Measurements from ENCODE around the gene ADPGK.

The ADPGK gene

GRCh38 chr15:72783640-72784455 lies at the start of gene ADPGK:
TSS of gene ADPGK (minus strand) at chr15:72783758. CDS start at chr15:72783691, 67 bp downstream.
- peak; percentile 94 for DNase-seq (ENCODE audit: low read depth)
- TF ChIP-seq CTCF (conservative IDR thresholded peaks at IDR 0.05; ENCODE audit: low read depth, low read length) = peak; percentile 57
- H3K4me3 ChIP-seq (ENCODE audit: low read depth, low read length) = peak within 1 kb of the TSS; percentile 94

- no peak for DNase-seq (ENCODE audit: low read depth)
- no peak for TF ChIP-seq CTCF (conservative IDR thresholded peaks at IDR 0.05; ENCODE audit: low read depth, low read length)
- H3K4me3 ChIP-seq (ENCODE audit: low read depth, low read length) = no peak overlapping the region
Measured at GRCh38 chr15:72827226-72827625, 43.7 kb upstream of the ADPGK start.

GRCh38 chr15:72826611-72827010 lies 43.1 kb upstream of the ADPGK start:
- H3K4me3 ChIP-seq (ENCODE audit: low read depth, low read length) = no peak overlapping the region
- DNase-seq (ENCODE audit: low read depth) = no peak
- no peak for TF ChIP-seq CTCF (conservative IDR thresholded peaks at IDR 0.05; ENCODE audit: low read depth, low read length)

DNA sequence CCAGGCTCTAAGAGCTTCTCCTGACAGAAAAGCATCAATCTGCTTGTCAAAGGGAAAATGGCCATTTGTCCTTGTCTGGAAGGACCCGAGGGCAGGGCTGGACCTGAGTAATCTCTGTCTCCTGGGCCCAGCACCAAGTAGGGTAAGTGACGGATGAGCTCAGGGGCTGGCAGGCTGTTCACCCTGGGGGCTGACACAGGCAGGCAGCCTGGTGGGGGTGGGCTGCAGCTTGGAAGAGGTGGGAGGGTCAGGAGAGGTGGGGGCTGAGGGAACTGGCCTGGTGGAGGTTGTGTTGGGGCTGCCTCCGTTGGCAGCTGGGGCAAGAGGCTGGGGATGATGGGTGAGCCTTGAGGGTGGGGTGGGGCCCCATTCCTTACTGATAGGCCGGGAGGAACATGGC lies 42.3 kb upstream of the ADPGK start:
- DNase-seq (ENCODE audit: low read depth) = no peak
- no peak for TF ChIP-seq CTCF (conservative IDR thresholded peaks at IDR 0.05; ENCODE audit: low read depth, low read length)

DNA sequence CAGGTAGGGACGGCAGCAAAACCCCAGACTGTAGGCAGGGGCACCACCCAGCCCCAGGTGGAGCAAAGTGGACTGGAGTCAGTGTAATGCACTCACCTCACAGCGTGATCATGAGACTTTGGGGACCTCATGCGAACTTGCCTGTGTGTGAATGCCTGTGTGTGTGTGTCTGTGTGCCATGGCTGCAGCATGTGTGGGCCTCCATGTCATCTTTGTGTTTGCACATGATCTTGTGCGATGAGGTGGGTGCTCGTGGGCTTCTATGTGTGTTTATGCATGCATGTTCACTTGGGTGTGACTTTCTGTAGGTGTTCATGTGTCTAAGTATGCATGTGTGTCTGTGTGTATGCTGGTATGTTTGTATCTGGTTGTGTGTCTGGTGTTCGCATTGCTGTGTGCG lies 41.2 kb upstream of the ADPGK start:
- H3K4me3 ChIP-seq (ENCODE audit: low read depth, low read length) = no peak overlapping the region
- no peak for DNase-seq (ENCODE audit: low read depth)
- no peak for TF ChIP-seq CTCF (conservative IDR thresholded peaks at IDR 0.05; ENCODE audit: low read depth, low read length)

More for the DNA sequence above, 42.3 kb upstream of the ADPGK start:
- H3K4me3 ChIP-seq (ENCODE audit: low read depth, low read length) = no peak overlapping the region

DNA sequence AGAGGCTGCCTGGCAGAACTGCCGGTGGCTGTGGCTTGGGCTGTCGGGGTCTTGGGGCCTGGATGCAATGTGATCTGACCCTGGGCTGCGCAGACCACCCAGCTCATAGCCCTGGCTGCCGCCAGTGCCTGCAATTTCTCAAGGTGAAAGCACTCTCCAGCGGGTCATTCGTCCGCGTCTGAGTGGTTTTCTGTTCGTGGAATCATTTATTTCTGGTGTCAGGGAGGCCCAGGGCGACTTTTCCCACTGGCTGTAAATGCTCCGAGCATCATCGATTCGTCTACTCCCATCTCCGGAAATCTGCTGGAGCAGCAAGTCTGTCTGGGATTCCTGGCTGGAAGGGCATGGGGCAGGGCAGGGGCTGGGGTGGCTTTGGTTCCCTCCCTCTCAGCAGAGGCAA lies 40.6 kb upstream of the ADPGK start:
- no peak overlapping the region for H3K4me3 ChIP-seq (ENCODE audit: low read depth, low read length)
- no peak for DNase-seq (ENCODE audit: low read depth)
- no peak for TF ChIP-seq CTCF (conservative IDR thresholded peaks at IDR 0.05; ENCODE audit: low read depth, low read length)

- no peak for DNase-seq (ENCODE audit: low read depth)
- no peak overlapping the region for H3K4me3 ChIP-seq (ENCODE audit: low read depth, low read length)
- TF ChIP-seq CTCF (conservative IDR thresholded peaks at IDR 0.05; ENCODE audit: low read depth, low read length) = no peak
Measured at GRCh38 chr15:72820278-72820677, 36.7 kb upstream of the ADPGK start.
